Smooth muscle cell (in vitro differentiated cells): ENCODE results near the gene CRACR2B. TPM values are rescaled to one million over a fixed set of nuclear protein-coding genes. Genes with fewer than 3 reads are reported as not detected.

Experiments used
- DNase-seq: peaks from one replicate; lab custom pipeline; 2025; ENCODE audit not compliant: unreplicated experiment; lab: John Stamatoyannopoulos, UW
- H2AFZ ChIP-seq: fragments of 200-600 bp; sonication (generic); 2 replicates; pipeline ENCODE4 v1.6.0; 2016; ENCODE audit warnings: antibody characterized with exemption, low read depth, mild to moderate bottlenecking
- H3F3A ChIP-seq: fragments of 200-600 bp; sonication (generic); 2 replicates; pipeline ENCODE4 v1.6.0; 2017; ENCODE audit warnings: antibody characterized with exemption, low read depth
- H3K27ac ChIP-seq: fragments of 200-600 bp; sonication (generic); 2 replicates; pipeline ENCODE4 v1.5.1; 2016; ENCODE audit warnings: low read depth, mild to moderate bottlenecking
- H3K27me3 ChIP-seq: fragments of 200-600 bp; sonication (generic); 2 replicates; pipeline ENCODE4 v1.6.1; 2016; ENCODE audit warnings: low read depth, mild to moderate bottlenecking
- H3K36me3 ChIP-seq: fragments of 200-600 bp; sonication (generic); 2 replicates; pipeline ENCODE4 v1.5.1; 2016; ENCODE audit warnings: low read depth
- H3K4me1 ChIP-seq: fragments of 200-600 bp; sonication (generic); 2 replicates; pipeline ENCODE4 v1.5.1; 2016; ENCODE audit warnings: low read depth
- H3K4me2 ChIP-seq: fragments of 200-600 bp; sonication (generic); 2 replicates; pipeline ENCODE4 v1.6.0; 2016; ENCODE audit warnings: mild to moderate bottlenecking
- H3K4me3 ChIP-seq: fragments of 200-600 bp; sonication (generic); 2 replicates; pipeline ENCODE4 v1.5.1; 2016; ENCODE audit warnings: mild to moderate bottlenecking
- H3K79me2 ChIP-seq: fragments of 200-600 bp; sonication (generic); 2 replicates; pipeline ENCODE4 v1.6.0; 2016; ENCODE audit warnings: low read depth, mild to moderate bottlenecking
- H3K9ac ChIP-seq: fragments of 200-600 bp; sonication (generic); 2 replicates; pipeline ENCODE4 v1.6.0; 2016; ENCODE audit warnings: low read depth
- H3K9me3 ChIP-seq: fragments of 200-600 bp; sonication (generic); replicated peaks from 2 replicates; pipeline ENCODE4 v1.5.1; 2016; ENCODE audit warnings: low read depth
- H4K20me1 ChIP-seq: fragments of 200-600 bp; sonication (generic); 2 replicates; pipeline ENCODE4 v1.6.0; 2016; ENCODE audit warnings: low read depth
- CTCF ChIP-seq: fragments of 200-600 bp; sonication (generic); IDR thresholded peaks from 2 replicates; pipeline ENCODE4 v1.5.1; 2017; ENCODE audit warnings: borderline replicate concordance, mild to moderate bottlenecking, antibody characterized with exemption; ENCODE audit not compliant: insufficient read depth, poor library complexity, severe bottlenecking
- WGBS: methylation state at CpG from one replicate; pipeline ENCODE4 v1.1.7; 2016; ENCODE audit warnings: low lambda C conversion rate; 5-methylcytosine and 5-hydroxymethylcytosine counted together
- polyA plus RNA-seq: library from polyadenylated mRNA; unstranded; fragments of >200 nt; fragmentation: Nextera tagmentation; extraction: Ambion mirVana; gene quantifications from 2 replicates; pipeline ENCODE4 v1.2.1, GENCODE V29; 2016
- total RNA-seq: library from RNA; depleted of rRNA; stranded (reverse); fragments of >200 nt; gene quantifications from 2 replicates; pipeline ENCODE4 v1.2.3, GENCODE V29; 2014

CRACR2B gene
- total and polyA plus RNA-seq, 2 experiments from 2014 or later, result 0.10 to 0.36 TPM

- TF ChIP-seq CTCF, result no peak
- Histone ChIP-seq H2AFZ (no peak overlapping the region), H3K27me3 (no peaks in the 10 kb centered on the region), H3K4me1 (peaks cover 26% of the 10 kb centered on the region), H4K20me1 (peaks cover 14% of the 10 kb centered on the region), H3F3A (peaks cover 4% of the 10 kb centered on the region), H3K36me3 (no peaks in the 10 kb centered on the region), H3K79me2 (no peaks in the 10 kb centered on the region), H3K4me2 (no peak overlapping the region), H3K9ac (no peak overlapping the region), H3K27ac (no peak overlapping the region), H3K4me3 (no peak overlapping the region), H3K9me3 (no peaks in the 10 kb centered on the region)
- WGBS, result 97% methylated on average over 25 of the region's 30 CpGs
- DNase-seq, result no peak
Measured at GRCh38 chr11:800473-800872, 27.2 kb upstream of the CRACR2B start.

- no peaks in the 10 kb centered on the region for H3K79me2 ChIP-seq
- no peaks in the 10 kb centered on the region for H3K9me3 ChIP-seq
- no peak overlapping the region for H2AFZ ChIP-seq
- no peak overlapping the region for H3K4me3 ChIP-seq
- no peak overlapping the region for H3K4me2 ChIP-seq
- no peaks in the 10 kb centered on the region for H3K36me3 ChIP-seq
- H4K20me1 ChIP-seq, result peaks cover 9% of the 10 kb centered on the region
- H3K27ac ChIP-seq, result no peak overlapping the region
- no peak overlapping the region for H3K9ac ChIP-seq
- no peaks in the 10 kb centered on the region for H3K27me3 ChIP-seq
- WGBS, result 98% methylated on average over 20 of the region's 20 CpGs
- peaks cover 4% of the 10 kb centered on the region for H3F3A ChIP-seq
- no peak for DNase-seq
- peaks cover 18% of the 10 kb centered on the region for H3K4me1 ChIP-seq
- no peak for TF ChIP-seq CTCF
Measured at GRCh38 chr11:801097-801780, 26.5 kb upstream of the CRACR2B start.

GRCh38 chr11:802018-802617 lies 25.6 kb upstream of the CRACR2B start:
- no peak overlapping the region for H3K4me3 ChIP-seq
- H3K4me2 ChIP-seq, result no peak overlapping the region
- H3K79me2 ChIP-seq, result no peaks in the 10 kb centered on the region
- H3K27ac ChIP-seq, result no peak overlapping the region
- no peaks in the 10 kb centered on the region for H3F3A ChIP-seq
- WGBS, result 98% methylated on average over 21 of the region's 21 CpGs
- no peak overlapping the region for H2AFZ ChIP-seq
- H3K27me3 ChIP-seq, result no peaks in the 10 kb centered on the region
- H3K4me1 ChIP-seq, result peaks cover 10% of the 10 kb centered on the region
- no peak for DNase-seq
- H4K20me1 ChIP-seq, result peaks cover under 1% of the 10 kb centered on the region
- H3K9ac ChIP-seq, result no peak overlapping the region
- TF ChIP-seq CTCF, result no peak
- no peaks in the 10 kb centered on the region for H3K9me3 ChIP-seq
- H3K36me3 ChIP-seq, result no peaks in the 10 kb centered on the region
